Epithelial cell of esophagus (primary cell): ENCODE measurements around the gene POFUT2.

Experiments
- DNase-seq: peaks from one replicate; pipeline ENCODE4 v3.0.0; 2010; ENCODE audit warnings: low read depth
- H3K4me3 ChIP-seq: 2 replicates; pipeline ENCODE4 v1.5.1; 2011; ENCODE audit warnings: mild to moderate bottlenecking, low read length, control low read depth
- TF ChIP-seq, protein P1 (sequence below): IDR thresholded peaks from 2 replicates; pipeline ENCODE4 v1.5.1; 2011; ENCODE audit warnings: low read depth, mild to moderate bottlenecking, low read length, control low read depth, inconsistent platforms; ENCODE audit not compliant: insufficient read depth; ENCODE audit errors: missing control alignments

The POFUT2 gene

GRCh38 chr21:45270306-45270821 lies 17.3 kb downstream of the POFUT2 start:
- H3K4me3 ChIP-seq, result no peak overlapping the region
- TF ChIP-seq, protein P1, sequence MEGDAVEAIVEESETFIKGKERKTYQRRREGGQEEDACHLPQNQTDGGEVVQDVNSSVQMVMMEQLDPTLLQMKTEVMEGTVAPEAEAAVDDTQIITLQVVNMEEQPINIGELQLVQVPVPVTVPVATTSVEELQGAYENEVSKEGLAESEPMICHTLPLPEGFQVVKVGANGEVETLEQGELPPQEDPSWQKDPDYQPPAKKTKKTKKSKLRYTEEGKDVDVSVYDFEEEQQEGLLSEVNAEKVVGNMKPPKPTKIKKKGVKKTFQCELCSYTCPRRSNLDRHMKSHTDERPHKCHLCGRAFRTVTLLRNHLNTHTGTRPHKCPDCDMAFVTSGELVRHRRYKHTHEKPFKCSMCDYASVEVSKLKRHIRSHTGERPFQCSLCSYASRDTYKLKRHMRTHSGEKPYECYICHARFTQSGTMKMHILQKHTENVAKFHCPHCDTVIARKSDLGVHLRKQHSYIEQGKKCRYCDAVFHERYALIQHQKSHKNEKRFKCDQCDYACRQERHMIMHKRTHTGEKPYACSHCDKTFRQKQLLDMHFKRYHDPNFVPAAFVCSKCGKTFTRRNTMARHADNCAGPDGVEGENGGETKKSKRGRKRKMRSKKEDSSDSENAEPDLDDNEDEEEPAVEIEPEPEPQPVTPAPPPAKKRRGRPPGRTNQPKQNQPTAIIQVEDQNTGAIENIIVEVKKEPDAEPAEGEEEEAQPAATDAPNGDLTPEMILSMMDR, result peak; percentile 42
- DNase-seq, result no peak

GRCh38 chr21:45269861-45270260 lies 17.8 kb downstream of the POFUT2 start:
- H3K4me3 ChIP-seq, result no peak overlapping the region
- no peak for DNase-seq

GRCh38 chr21:45267390-45267760 lies 20.3 kb downstream of the POFUT2 start:
- no peak for DNase-seq
- TF ChIP-seq, protein P1, result no peak
- no peak overlapping the region for H3K4me3 ChIP-seq

More at GRCh38 chr21:45269861-45270260, 17.8 kb downstream of the POFUT2 start:
- TF ChIP-seq, protein P1, result no peak

DNA sequence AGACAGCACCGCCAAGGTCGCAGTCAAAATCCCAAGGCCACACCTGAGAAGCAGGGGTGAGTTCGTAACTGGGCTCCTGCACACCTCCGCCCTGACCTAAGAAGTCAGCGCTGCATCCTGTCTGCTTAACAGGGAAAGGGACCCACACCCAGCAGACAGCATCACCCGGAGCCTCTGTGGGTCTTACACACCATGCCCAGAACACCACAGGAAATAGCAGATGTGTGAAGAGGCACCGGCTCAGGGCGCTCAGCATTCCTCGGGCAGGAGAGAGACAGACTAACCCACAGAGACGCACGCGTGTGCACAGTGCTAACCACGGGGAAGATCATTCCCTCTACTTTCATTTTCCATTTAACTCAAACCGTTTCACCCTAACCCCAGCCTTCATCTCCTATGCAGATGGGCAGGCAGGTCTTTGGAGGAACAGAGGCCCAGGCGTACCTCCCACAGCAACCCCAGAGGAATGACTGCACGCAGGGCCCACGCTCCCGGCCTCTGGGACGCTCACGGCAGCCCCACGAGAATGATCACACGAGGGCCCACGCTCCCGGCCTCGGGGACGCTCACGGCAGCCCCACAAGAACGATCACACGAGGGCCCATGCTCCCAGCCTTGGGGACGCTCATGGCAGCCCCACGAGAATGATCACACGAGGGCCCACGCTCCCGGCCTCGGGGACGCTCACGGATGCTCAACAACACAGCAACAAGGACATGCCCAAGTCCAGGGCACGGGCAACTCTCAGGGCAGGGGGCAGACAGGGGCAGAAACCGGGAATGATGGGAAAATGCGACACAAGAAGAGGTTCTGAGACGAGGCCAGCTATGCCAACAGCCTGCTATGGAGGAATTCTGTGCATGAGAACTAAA lies 20.9 kb downstream of the POFUT2 start:
- no peak overlapping the region for H3K4me3 ChIP-seq
- DNase-seq, result no peak
- TF ChIP-seq, protein P1, result no peak

DNA sequence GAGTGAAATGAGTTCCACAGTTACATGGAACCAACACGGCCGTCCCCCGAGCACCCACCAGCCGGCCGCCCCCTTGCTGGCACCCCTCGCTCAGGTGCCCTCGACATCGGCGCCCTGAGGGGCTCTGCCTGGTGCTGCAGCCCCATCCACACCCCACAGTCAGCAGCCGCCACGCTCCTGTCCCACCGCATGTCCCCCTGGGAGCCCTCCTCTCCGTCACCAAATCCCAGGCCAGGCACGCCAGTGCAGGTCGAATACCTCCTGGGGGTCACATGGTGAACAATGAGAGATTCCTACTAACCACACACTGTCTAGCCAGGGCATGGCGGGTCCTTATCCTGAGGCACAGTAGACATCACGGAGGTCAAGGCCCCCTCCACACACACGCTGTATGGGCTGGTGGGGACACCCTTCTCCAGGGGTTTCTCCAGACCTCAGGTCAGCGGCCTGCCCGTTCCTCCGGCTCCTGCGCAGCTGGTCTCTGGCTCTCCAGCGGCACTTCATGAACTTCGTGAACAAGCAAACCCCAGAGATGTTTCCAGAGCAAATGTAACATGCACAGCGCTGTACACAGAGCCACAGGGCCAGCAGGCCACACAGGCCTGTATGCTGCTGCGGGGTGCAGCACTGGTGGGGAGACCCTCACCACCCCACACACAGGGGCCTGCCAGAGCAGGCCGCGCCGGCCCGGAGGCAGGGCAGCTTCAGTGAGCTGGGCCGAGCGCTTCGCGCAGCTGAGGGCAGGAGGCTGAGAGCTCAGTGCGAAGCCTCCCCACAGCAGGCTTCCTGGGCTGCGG lies 21.8 kb downstream of the POFUT2 start:
- DNase-seq, result no peak
- TF ChIP-seq, protein P1, result no peak
- no peak overlapping the region for H3K4me3 ChIP-seq

- no peak overlapping the region for H3K4me3 ChIP-seq
- TF ChIP-seq, protein P1, result no peak
- DNase-seq, result no peak
These were observed 22.7 kb downstream of the POFUT2 start for GRCh38 chr21:45264912-45265515.
